Fibroblast of villous mesenchyme (primary cell): ENCODE measurements around the gene PER3. TPM values are rescaled to one million over a fixed set of nuclear protein-coding genes. Genes with fewer than 3 reads are reported as not detected.
A peak's percentile ranks its signal among the peaks of the same experiment; 100 is the strongest.

Experiments
- DNase-seq: peaks from one replicate; pipeline ENCODE4 v3.0.0-alpha.2; 2010; ENCODE audit warnings: low read depth
- H3K4me3 ChIP-seq: 2 replicates; pipeline ENCODE4 v1.5.1; 2011; ENCODE audit warnings: low read depth, mild to moderate bottlenecking, low read length
- total RNA-seq: library from RNA; depleted of rRNA; stranded (reverse); fragments of >200 nt; gene quantifications from 2 replicates; pipeline ENCODE4 v1.2.3, GENCODE V29; 2012
- TF ChIP-seq, protein P1 (sequence below): IDR thresholded peaks from 2 replicates; pipeline ENCODE4 v1.5.1; 2012; ENCODE audit warnings: low read depth, mild to moderate bottlenecking, low read length; ENCODE audit not compliant: insufficient read depth

PER3 gene
- total RNA-seq, 1 donor, result 5.6 TPM

DNA sequence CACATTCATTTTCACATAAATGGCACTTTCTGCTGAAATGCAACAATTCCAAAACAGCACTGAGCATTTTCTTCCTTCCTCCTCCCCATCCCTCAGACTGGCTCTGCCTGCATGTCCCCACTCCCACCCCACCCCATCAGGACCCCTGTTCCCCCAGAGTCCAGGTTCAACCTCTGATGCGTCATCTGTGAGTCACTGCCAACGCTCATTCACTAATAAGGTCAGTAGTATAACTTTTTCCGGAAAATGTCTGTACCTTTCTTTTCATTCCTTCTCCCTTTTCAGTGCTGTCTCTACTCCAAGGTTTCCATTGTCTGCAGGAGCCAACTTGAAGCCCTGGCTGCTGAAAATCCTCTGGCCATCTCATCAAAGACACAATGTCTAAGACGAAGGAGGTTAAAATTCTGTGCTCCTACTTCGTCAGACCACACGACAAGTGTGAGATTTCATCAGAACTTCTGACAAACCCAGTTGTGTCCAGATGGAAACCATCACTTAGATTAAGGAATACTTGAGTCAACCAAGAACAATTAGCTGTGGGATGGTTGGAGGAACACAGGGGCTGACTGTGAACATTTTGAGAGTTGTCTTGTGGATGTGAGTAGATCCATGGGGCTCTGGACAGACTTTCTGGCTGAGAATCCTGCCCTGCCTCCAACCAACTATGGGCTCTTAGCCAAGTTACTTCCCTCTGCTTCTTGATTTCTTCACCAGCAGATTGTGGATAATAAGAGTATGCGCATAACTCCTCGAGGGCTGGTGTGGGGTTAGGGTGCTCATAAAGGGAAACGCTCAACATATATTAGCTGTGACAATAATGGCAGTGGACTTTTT lies 104.4 kb downstream of the PER3 start:
- peak; percentile 12 for DNase-seq
- H3K4me3 ChIP-seq, result no peak overlapping the region
- TF ChIP-seq, protein P1, sequence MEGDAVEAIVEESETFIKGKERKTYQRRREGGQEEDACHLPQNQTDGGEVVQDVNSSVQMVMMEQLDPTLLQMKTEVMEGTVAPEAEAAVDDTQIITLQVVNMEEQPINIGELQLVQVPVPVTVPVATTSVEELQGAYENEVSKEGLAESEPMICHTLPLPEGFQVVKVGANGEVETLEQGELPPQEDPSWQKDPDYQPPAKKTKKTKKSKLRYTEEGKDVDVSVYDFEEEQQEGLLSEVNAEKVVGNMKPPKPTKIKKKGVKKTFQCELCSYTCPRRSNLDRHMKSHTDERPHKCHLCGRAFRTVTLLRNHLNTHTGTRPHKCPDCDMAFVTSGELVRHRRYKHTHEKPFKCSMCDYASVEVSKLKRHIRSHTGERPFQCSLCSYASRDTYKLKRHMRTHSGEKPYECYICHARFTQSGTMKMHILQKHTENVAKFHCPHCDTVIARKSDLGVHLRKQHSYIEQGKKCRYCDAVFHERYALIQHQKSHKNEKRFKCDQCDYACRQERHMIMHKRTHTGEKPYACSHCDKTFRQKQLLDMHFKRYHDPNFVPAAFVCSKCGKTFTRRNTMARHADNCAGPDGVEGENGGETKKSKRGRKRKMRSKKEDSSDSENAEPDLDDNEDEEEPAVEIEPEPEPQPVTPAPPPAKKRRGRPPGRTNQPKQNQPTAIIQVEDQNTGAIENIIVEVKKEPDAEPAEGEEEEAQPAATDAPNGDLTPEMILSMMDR, result no peak

DNA sequence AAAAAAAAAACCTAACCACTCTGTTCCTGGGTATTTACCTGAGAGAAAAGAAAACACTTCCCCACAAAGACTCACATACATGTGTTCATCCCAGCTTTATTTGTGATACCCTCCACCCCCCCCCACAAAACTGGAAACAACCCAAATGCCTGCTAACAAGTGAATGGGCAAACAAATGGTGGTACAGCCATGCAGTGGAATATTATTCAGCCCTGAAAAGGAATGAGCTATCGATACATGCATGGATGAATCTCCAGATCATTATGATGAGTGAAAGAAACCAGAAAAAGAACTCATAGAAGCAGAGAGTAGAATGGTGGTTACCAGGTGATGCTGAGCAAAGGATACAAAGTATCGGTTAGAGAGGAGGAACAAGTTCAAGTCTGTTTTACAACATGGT lies 106.8 kb downstream of the PER3 start:
- no peak overlapping the region for H3K4me3 ChIP-seq
- TF ChIP-seq, protein P1, result no peak
- no peak for DNase-seq

DNA sequence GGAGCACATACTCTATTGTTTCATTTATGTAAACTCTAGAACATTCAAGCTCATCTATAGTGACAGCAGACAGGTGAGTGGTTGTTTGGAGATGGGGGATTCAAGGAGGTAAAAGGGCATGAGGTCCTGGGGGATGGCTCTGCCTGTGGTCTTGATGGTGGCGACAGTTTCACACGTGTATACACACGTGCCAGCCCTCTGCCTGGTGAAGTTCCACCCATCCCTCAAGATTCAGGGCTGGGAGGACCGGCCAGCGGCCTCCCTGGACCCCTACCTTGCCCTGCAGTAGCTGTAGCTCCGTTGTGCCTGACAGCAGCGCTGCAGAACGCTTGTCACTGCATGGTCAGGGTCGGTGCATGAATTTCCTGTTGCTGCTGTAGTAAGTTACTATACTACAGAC lies 107.7 kb downstream of the PER3 start:
- TF ChIP-seq, protein P1, result no peak
- no peak overlapping the region for H3K4me3 ChIP-seq
- DNase-seq, result no peak

DNA sequence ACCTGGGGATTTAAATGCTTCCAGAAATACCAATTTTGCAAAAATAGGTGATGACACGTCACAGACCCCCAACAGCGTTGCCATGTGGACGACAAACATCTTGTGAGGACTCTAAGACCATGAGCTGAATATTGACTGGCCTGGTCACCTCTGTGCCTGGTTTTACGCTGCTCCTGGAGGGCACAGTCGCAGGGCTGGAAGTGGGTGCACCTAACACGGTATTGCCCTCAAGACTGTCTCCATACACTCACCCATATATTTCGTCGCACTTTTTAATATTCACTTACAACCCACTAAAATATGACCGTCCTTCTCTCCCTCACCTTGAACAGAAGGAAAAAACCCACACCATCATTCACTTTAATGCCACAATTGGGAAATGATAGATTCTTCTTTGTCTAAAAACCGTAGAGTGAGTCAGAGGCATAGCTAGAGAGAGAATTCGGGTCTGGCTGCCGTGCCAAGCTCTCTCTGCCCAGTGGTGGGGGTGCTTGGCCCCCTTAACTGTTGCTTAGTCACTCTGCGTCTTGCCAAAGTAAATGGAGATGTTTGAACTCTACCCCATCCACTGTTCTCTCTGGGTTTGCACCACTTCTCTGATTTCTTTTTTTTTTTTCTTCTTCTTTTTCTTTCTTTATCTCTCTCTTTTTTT lies 109.6 kb downstream of the PER3 start:
- TF ChIP-seq, protein P1, result no peak
- peak; percentile 18 for DNase-seq
- H3K4me3 ChIP-seq, result no peak overlapping the region

Other genes with a start within 250 kb of the PER3 start
- 85.0 and 138 TPM in 2 replicates for gene VAMP3, start 13.0 kb upstream of the PER3 start, total RNA-seq
- not detected in 2 replicates for gene UTS2, start 68.8 kb downstream of the PER3 start, total RNA-seq
- 0.32 and 0.43 TPM in 2 replicates for gene TNFRSF9, start 156.5 kb downstream of the PER3 start, total RNA-seq
- gene PARK7, start 177.4 kb downstream of the PER3 start, total RNA-seq, result 172 and 198 TPM in 2 replicates
- 34.8 and 70.4 TPM in 2 replicates for gene ERRFI1, start 242.0 kb downstream of the PER3 start, total RNA-seq